WTC11 (cell line): Measurements from ENCODE around the gene CDK17. TPM values are rescaled to one million over a fixed set of nuclear protein-coding genes. Genes with fewer than 3 reads are reported as not detected.
"Not testable (repeated sequence)": the region's sequence is repeated elsewhere in the genome, so short reads cannot be mapped to it uniquely, and the experiment has no call there.

Experiments used
- ATAC-seq: fragments of 200-7000 bp; cut with Tn5 transposase; 2 replicates; pipeline ENCODE4 v1.10.0; 2021; ENCODE audit warnings: mild to moderate bottlenecking, moderate library complexity
- CTCF ChIA-PET: fragments of 300-600 bp; sonication (Branson Sonifier 250); formaldehyde crosslinking; loops from one replicate; lab custom pipeline; 2021; ENCODE audit warnings: antibody characterized with exemption; lab: Charles Lee
- POLR2A ChIA-PET: fragments of 350-600 bp; sonication (Branson Sonifier 250); formaldehyde crosslinking; loops from one replicate; lab custom pipeline; 2021; ENCODE audit warnings: antibody characterized with exemption; lab: Charles Lee
- DNase-seq: peaks from one replicate; pipeline ENCODE4 v3.0.0; 2021; ENCODE audit warnings: low spot score
- H3K27ac Mint-ChIP-seq: 2 replicates; pipeline ENCODE4 v1.8.0; 2021; ENCODE audit warnings: mixed read lengths
- H3K27me3 Mint-ChIP-seq: 2 replicates; pipeline ENCODE4 v1.8.0; 2021; ENCODE audit warnings: low read depth, mild to moderate bottlenecking, moderate library complexity, mixed read lengths
- H3K36me3 Mint-ChIP-seq: 2 replicates; pipeline ENCODE4 v1.8.0; 2021; ENCODE audit warnings: mixed read lengths
- H3K4me1 Mint-ChIP-seq: 2 replicates; pipeline ENCODE4 v1.8.0; 2022; ENCODE audit warnings: mixed read lengths
- H3K4me3 Mint-ChIP-seq: 2 replicates; pipeline ENCODE4 v1.8.0; 2021; ENCODE audit warnings: mild to moderate bottlenecking, moderate library complexity, mixed read lengths
- H3K9me3 Mint-ChIP-seq: 2 replicates; pipeline ENCODE4 v1.8.0; 2021; ENCODE audit warnings: mixed read lengths
- E2F5 ChIP-seq: sonication (generic); formaldehyde crosslinking; IDR thresholded peaks from 2 replicates; pipeline ENCODE4 v1.8.1; 2022; ENCODE audit warnings: mild to moderate bottlenecking, moderate library complexity, missing genetic modification reagents
- FOXP1 ChIP-seq: sonication (generic); formaldehyde crosslinking; IDR thresholded peaks from 2 replicates; pipeline ENCODE4 v1.8.0; 2022; ENCODE audit warnings: missing genetic modification reagents, mild to moderate bottlenecking, moderate library complexity, borderline replicate concordance
- GRHL2 ChIP-seq: fragments of 250-450 bp; sonication (Bioruptor Pico); IDR thresholded peaks from 2 replicates; pipeline ENCODE4 v1.8.0; 2022; ENCODE audit warnings: mild to moderate bottlenecking, moderate library complexity; ENCODE audit not compliant: insufficient replicate concordance, severe bottlenecking
- IRF1 ChIP-seq: sonication (generic); formaldehyde crosslinking; IDR thresholded peaks from 2 replicates; pipeline ENCODE4 v1.8.0; 2023; ENCODE audit warnings: missing genetic modification reagents
- MYBL2 ChIP-seq: sonication (generic); formaldehyde crosslinking; IDR thresholded peaks from 2 replicates; pipeline ENCODE4 v1.8.1; 2023; ENCODE audit warnings: mild to moderate bottlenecking, moderate library complexity, missing genetic modification reagents
- NFYB ChIP-seq: sonication (generic); formaldehyde crosslinking; conservative IDR thresholded peaks from 2 replicates; pipeline ENCODE4 v1.8.0; 2022; ENCODE audit warnings: low read depth, missing genetic modification reagents
- PRRX2 ChIP-seq: fragments of 250-450 bp; sonication (Bioruptor Pico); IDR thresholded peaks from 2 replicates; pipeline ENCODE4 v1.8.0; 2021; ENCODE audit warnings: mild to moderate bottlenecking
- ZNF121 ChIP-seq: sonication (generic); formaldehyde crosslinking; IDR thresholded peaks from 2 replicates; pipeline ENCODE4 v1.8.0; 2023; ENCODE audit warnings: missing genetic modification reagents
- ZNF317 ChIP-seq: sonication (generic); formaldehyde crosslinking; IDR thresholded peaks from 2 replicates; pipeline ENCODE4 v1.8.1; 2023; ENCODE audit warnings: low read depth, mild to moderate bottlenecking, moderate library complexity, missing genetic modification reagents, borderline replicate concordance
- ZNF671 ChIP-seq: fragments of 250-450 bp; sonication (Bioruptor Pico); IDR thresholded peaks from 2 replicates; pipeline ENCODE4 v1.8.0; 2021; ENCODE audit warnings: mild to moderate bottlenecking
- total RNA-seq: library from RNA; stranded (reverse); gene quantifications from 3 replicates; pipeline ENCODE4 v1.2.3, GENCODE V29; 2021
- TF ChIP-seq, protein P1 (sequence below): sonication (generic); formaldehyde crosslinking; IDR thresholded peaks from 2 replicates; pipeline ENCODE4 v1.8.1; 2023; ENCODE audit warnings: mild to moderate bottlenecking, missing genetic modification reagents, moderate library complexity
- TF ChIP-seq, protein P2 (sequence below): fragments of 250-450 bp; sonication (Bioruptor Pico); IDR thresholded peaks from 2 replicates; pipeline ENCODE4 v1.9.0; 2021; ENCODE audit warnings: mild to moderate bottlenecking
- TF ChIP-seq, protein P3 (sequence below): sonication (generic); formaldehyde crosslinking; IDR thresholded peaks from 2 replicates; pipeline ENCODE4 v1.8.0; 2023; ENCODE audit warnings: missing genetic modification reagents, mild to moderate bottlenecking, borderline replicate concordance

CDK17 gene
- total RNA-seq, 1 experiment from 2014 or later = 20.0 TPM

GRCh38 chr12:96323906-96324305 is 76.3 kb downstream of the CDK17 start (continued):
- TF ChIP-seq, protein P1, sequence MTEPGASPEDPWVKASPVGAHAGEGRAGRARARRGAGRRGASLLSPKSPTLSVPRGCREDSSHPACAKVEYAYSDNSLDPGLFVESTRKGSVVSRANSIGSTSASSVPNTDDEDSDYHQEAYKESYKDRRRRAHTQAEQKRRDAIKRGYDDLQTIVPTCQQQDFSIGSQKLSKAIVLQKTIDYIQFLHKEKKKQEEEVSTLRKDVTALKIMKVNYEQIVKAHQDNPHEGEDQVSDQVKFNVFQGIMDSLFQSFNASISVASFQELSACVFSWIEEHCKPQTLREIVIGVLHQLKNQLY (CRISPR knock-in tag) = no peak

GRCh38 chr12:96322720-96323119 is 77.5 kb downstream of the CDK17 start:
- TF ChIP-seq ZNF121 (CRISPR knock-in tag) (no peak), GRHL2 (no peak)
- TF ChIP-seq, protein P2, sequence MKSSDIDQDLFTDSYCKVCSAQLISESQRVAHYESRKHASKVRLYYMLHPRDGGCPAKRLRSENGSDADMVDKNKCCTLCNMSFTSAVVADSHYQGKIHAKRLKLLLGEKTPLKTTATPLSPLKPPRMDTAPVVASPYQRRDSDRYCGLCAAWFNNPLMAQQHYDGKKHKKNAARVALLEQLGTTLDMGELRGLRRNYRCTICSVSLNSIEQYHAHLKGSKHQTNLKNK (CRISPR knock-in tag) = no peak
- peaks cover 14% of the 10 kb centered on the region for H3K9me3 Mint-ChIP-seq
- no peak overlapping the region for H3K27ac Mint-ChIP-seq
- DNase-seq = no peak
- ChIA-PET CTCF (no interaction called here), POLR2A (no interaction called here)
- no peak for ATAC-seq
- no peak overlapping the region for H3K4me3 Mint-ChIP-seq
- H3K27me3 Mint-ChIP-seq = no peaks in the 10 kb centered on the region; the same call in 1 of the 2 replicates
- H3K4me1 Mint-ChIP-seq = peaks cover 17% of the 10 kb centered on the region
- H3K36me3 Mint-ChIP-seq = peaks cover 20% of the 10 kb centered on the region

DNA sequence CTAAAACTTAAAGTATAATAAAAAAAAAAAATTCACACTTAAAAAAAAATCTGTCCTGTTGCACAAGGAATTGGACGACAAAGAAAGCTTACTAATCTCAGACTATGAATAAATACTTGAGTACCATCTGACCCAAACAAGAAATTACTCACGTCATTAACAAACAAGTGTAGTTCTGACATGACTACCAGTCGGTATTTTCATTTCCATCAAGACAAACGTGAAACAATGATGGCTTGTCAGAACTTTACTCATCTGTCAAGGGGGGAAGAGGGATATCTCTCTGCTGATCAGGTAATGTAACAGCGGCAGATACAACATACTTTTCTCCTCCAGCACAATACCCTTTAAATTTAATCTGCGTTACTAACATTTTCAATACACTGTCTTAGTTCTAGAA is 78.3 kb downstream of the CDK17 start:
- Mint-ChIP-seq H3K36me3 (peaks cover 23% of the 10 kb centered on the region), H3K27ac (no peak overlapping the region), H3K4me3 (no peak overlapping the region), H3K27me3 (peaks cover 3% of the 10 kb centered on the region)
- POLR2A ChIA-PET = no interaction called here
- TF ChIP-seq NFYB (CRISPR knock-in tag) (no peak), ZNF317 (CRISPR knock-in tag) (no peak), ZNF671 (CRISPR knock-in tag) (no peak), IRF1 (CRISPR knock-in tag) (no peak), PRRX2 (CRISPR knock-in tag) (no peak), MYBL2 (CRISPR knock-in tag) (no peak), E2F5 (no peak), FOXP1 (no peak)
- TF ChIP-seq, protein P3, sequence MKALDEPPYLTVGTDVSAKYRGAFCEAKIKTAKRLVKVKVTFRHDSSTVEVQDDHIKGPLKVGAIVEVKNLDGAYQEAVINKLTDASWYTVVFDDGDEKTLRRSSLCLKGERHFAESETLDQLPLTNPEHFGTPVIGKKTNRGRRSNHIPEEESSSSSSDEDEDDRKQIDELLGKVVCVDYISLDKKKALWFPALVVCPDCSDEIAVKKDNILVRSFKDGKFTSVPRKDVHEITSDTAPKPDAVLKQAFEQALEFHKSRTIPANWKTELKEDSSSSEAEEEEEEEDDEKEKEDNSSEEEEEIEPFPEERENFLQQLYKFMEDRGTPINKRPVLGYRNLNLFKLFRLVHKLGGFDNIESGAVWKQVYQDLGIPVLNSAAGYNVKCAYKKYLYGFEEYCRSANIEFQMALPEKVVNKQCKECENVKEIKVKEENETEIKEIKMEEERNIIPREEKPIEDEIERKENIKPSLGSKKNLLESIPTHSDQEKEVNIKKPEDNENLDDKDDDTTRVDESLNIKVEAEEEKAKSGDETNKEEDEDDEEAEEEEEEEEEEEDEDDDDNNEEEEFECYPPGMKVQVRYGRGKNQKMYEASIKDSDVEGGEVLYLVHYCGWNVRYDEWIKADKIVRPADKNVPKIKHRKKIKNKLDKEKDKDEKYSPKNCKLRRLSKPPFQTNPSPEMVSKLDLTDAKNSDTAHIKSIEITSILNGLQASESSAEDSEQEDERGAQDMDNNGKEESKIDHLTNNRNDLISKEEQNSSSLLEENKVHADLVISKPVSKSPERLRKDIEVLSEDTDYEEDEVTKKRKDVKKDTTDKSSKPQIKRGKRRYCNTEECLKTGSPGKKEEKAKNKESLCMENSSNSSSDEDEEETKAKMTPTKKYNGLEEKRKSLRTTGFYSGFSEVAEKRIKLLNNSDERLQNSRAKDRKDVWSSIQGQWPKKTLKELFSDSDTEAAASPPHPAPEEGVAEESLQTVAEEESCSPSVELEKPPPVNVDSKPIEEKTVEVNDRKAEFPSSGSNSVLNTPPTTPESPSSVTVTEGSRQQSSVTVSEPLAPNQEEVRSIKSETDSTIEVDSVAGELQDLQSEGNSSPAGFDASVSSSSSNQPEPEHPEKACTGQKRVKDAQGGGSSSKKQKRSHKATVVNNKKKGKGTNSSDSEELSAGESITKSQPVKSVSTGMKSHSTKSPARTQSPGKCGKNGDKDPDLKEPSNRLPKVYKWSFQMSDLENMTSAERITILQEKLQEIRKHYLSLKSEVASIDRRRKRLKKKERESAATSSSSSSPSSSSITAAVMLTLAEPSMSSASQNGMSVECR = no peak
- TF ChIP-seq, all 79 proteins: peak for 0
- DNase-seq = no peak
- peaks cover 15% of the 10 kb centered on the region for H3K9me3 Mint-ChIP-seq
- ATAC-seq = no peak
- CTCF ChIA-PET = no interaction called here
- H3K4me1 Mint-ChIP-seq = peaks cover 11% of the 10 kb centered on the region

- peaks cover 11% of the 10 kb centered on the region for H3K9me3 Mint-ChIP-seq
- peaks cover 16% of the 10 kb centered on the region for H3K36me3 Mint-ChIP-seq
- H3K4me1 Mint-ChIP-seq, H3K27me3 Mint-ChIP-seq, CTCF ChIA-PET, POLR2A ChIA-PET, H3K4me3 Mint-ChIP-seq, ATAC-seq, H3K27ac Mint-ChIP-seq, DNase-seq: not testable (repeated sequence)
Observed at GRCh38 chr12:96317801-96318200, 82.4 kb downstream of the CDK17 start.
